Gastrocnemius medialis (tissue), 4 donors: ENCODE data around the gene PELI3. TPM values are rescaled to one million over a fixed set of nuclear protein-coding genes. Genes with fewer than 3 reads are reported as not detected.
A peak's percentile ranks its signal among the peaks of the same experiment; 100 is the strongest.
"Not testable (repeated sequence)": the region's sequence is repeated elsewhere in the genome, so short reads cannot be mapped to it uniquely, and the experiment has no call there.

ENCODE experiments used
- ATAC-seq, 2 donors: fragments of 150-250 bp; one replicate each; pipeline ENCODE4 v1.9.1; 2016
- DNase-seq, 2 donors: peaks; one replicate each; pipeline ENCODE4 v3.0.0-alpha.2; 2019
- H3K27ac ChIP-seq, 4 donors: fragments of 200-600 bp; sonication (generic); 1 replicate in 1 of 4; 2 replicates in 3 of 4; pipeline ENCODE4 v1.5.1; 2016 to 2018; ENCODE audit warnings: mild to moderate bottlenecking in 2 of 4, moderate library complexity in 1 of 4
- H3K27me3 ChIP-seq, 3 donors: fragments of 200-600 bp; sonication (generic) in 2 of 3; 1 replicate in 1 of 3; 2 replicates in 2 of 3; pipeline versions ENCODE4 v1.5.1 to v1.6.0; 2016 to 2019; ENCODE audit warnings: mild to moderate bottlenecking in 1 of 3, moderate library complexity in 1 of 3
- H3K36me3 ChIP-seq, 2 donors: fragments of 200-600 bp; sonication (generic) in 1 of 2; one replicate each; pipeline ENCODE4 v1.5.1; 2017 to 2018
- H3K4me1 ChIP-seq, 2 donors: fragments of 200-600 bp; sonication (generic) in 1 of 2; one replicate each; pipeline ENCODE4 v1.5.1; 2016 to 2017; ENCODE audit warnings: mild to moderate bottlenecking in 2 of 2
- H3K4me3 ChIP-seq, 4 donors: fragments of 200-600 bp; sonication (generic) in 3 of 4; 1 replicate in 1 of 4; 2 replicates in 3 of 4; pipeline ENCODE4 v1.5.1; 2016 to 2019; ENCODE audit warnings: mild to moderate bottlenecking in 2 of 4
- H3K9me3 ChIP-seq, 3 donors: fragments of 200-600 bp; sonication (generic) in 2 of 3; 1 replicate in 1 of 3; 2 replicates in 2 of 3; pipeline ENCODE4 v1.5.1; 2016 to 2019
- POLR2A ChIP-seq, 2 donors: fragments of 450-650 bp; IDR thresholded peaks; one replicate each; pipeline ENCODE4 v1.6.1; 2017; ENCODE audit warnings: antibody characterized with exemption in 2 of 2, mild to moderate bottlenecking in 2 of 2, moderate library complexity in 2 of 2
- in situ Hi-C, 4 donors: fragments of 200-750 bp; cut with MboI; loops; one replicate each; pipeline versions ENCODE4 v1.15.0 to v1.8.0; 2017; ENCODE audit warnings: low sequenced_read_pairs in 4 of 4
- intact Hi-C: fragments of 100-400 bp; cut with DNase I; formaldehyde crosslinking; loops from one replicate; pipeline ENCODE4 v1.15.1; 2023; ENCODE audit warnings: low total_unique reads
- total RNA-seq, 4 donors: library from RNA; depleted of rRNA; stranded (reverse); fragments of >200 nt; gene quantifications; one replicate each; pipeline versions ENCODE4 v1.1.0 to v1.2.3, GENCODE V29; 2016
- TF ChIP-seq, protein P1 (sequence below), 5 experiments: fragments of 450-650 bp in 3 of 5; fragments of 200-600 bp in 2 of 5; sonication (generic) in 2 of 5; IDR thresholded peaks in 4 of 5; conservative IDR thresholded peaks in 1 of 5; 1 replicate in 4 of 5; 2 replicates in 1 of 5; pipeline ENCODE4 v1.5.1; 2016 to 2019; ENCODE audit warnings: antibody characterized with exemption in 5 of 5, mild to moderate bottlenecking in 3 of 5, moderate library complexity in 3 of 5

PELI3 gene
- total RNA-seq, 4 donors from 2014 or later: 26.1 to 55.9 (median 37.3) TPM

DNA sequence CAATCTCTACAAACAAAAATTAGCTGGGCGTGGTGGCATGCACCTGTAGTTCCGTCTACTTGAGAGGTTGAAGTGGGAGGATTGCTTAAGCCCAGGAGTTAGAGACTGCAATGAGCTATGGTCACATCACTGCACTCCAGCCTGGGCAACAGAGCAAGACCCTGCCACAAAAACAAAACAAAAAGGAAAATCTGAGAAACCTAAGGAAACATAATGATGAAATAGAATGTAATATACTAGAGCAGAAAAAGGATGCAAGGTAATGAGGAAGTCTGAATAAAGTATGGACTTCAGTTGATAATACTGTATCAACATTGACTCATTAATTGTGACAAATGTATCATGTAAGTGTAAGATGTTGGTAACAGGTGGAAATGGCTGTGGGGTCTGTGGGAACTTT is 37.8 kb upstream of the PELI3 start:
- H3K36me3 ChIP-seq: peaks cover 0 to 7% of the 10 kb centered on the region in 2 donors
- no peak overlapping the region for H3K27ac ChIP-seq
- no peaks in the 10 kb centered on the region for H3K4me1 ChIP-seq
- H3K4me3 ChIP-seq: no peak overlapping the region
- ATAC-seq (no peak), DNase-seq (no peak)
- no peaks in the 10 kb centered on the region for H3K27me3 ChIP-seq
- in situ Hi-C loops (no loop called here), intact Hi-C loops (no loop called here)
- H3K9me3 ChIP-seq: no peaks in the 10 kb centered on the region
- TF ChIP-seq, protein P1, sequence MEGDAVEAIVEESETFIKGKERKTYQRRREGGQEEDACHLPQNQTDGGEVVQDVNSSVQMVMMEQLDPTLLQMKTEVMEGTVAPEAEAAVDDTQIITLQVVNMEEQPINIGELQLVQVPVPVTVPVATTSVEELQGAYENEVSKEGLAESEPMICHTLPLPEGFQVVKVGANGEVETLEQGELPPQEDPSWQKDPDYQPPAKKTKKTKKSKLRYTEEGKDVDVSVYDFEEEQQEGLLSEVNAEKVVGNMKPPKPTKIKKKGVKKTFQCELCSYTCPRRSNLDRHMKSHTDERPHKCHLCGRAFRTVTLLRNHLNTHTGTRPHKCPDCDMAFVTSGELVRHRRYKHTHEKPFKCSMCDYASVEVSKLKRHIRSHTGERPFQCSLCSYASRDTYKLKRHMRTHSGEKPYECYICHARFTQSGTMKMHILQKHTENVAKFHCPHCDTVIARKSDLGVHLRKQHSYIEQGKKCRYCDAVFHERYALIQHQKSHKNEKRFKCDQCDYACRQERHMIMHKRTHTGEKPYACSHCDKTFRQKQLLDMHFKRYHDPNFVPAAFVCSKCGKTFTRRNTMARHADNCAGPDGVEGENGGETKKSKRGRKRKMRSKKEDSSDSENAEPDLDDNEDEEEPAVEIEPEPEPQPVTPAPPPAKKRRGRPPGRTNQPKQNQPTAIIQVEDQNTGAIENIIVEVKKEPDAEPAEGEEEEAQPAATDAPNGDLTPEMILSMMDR (IDR thresholded peaks at IDR 0.05 in 4 of 5, conservative IDR thresholded peaks at IDR 0.05 in 1 of 5): no peak
- TF ChIP-seq POLR2A (IDR thresholded peaks at IDR 0.05): no peak

DNA sequence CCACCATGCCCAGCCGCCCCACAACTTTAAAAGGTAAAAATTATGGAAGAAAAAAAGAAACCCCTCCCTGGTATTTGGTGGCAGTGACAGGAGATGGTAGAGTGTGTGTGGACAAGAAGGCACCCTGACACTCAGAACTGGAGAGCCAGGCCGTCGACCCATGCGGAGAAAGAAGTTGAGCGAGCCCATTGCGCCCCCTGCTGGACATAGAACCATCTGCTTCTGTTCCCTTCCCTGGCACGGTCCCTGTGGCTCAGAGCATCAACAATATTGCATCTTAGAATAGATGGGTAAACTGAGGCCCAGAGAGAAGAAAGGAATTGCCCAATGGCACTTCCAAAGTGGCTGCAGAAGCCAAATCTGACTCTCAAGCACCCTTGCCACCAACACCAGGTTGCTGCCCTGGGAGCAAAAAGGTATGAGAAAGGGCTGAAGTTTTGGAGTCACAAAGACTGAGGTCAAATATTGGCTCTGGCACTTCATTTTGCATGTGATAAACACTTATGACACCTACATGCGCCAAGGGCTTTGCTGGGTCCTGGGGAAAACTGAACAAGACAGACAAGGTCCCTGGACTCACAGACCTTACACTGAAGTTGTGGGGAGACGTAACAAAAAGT is 36.6 kb upstream of the PELI3 start:
- DNase-seq: peak; percentile 41 to 57
- no peak for TF ChIP-seq POLR2A (IDR thresholded peaks at IDR 0.05)
- TF ChIP-seq, protein P1 (IDR thresholded peaks at IDR 0.05 in 4 of 5, conservative IDR thresholded peaks at IDR 0.05 in 1 of 5): peak; percentile 54 to 85 (median 78)
- no peak overlapping the region for H3K4me3 ChIP-seq
- no peaks in the 10 kb centered on the region for H3K4me1 ChIP-seq
- ATAC-seq: peak; percentile 54 to 89
- H3K9me3 ChIP-seq: no peaks in the 10 kb centered on the region
- intact Hi-C loops: loop anchor here (1.0 kb wide), 1 partner anchor 22 kb away; no protein-coding TSS in a partner anchor
- in situ Hi-C loops: no loop called here
- H3K36me3 ChIP-seq: peaks cover 0 to 16% of the 10 kb centered on the region in 2 donors
- H3K27ac ChIP-seq: no peak overlapping the region
- H3K27me3 ChIP-seq: no peaks in the 10 kb centered on the region

DNA sequence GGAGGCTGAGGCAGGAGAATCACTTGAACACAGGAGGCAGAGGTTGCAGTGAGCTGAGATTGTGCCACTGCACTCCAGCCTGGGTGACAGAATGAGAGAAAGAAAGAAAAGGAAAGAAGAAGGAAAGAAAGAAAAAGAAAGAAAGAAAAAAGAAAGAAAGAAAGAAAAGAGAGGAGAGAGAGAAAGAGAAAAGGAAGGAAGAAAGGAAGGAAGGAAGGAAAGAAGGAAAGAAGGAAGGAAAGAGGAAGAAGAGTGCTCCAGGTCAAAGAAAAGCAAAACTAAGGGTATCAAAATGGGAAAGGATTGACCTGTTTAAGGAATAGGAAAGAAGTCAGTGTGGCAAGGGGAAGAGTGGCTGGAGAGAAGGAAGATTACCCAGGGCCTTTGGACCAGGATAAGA is 35.4 kb upstream of the PELI3 start:
- DNase-seq, H3K4me3 ChIP-seq, ATAC-seq, H3K27me3 ChIP-seq, H3K4me1 ChIP-seq, H3K27ac ChIP-seq, H3K9me3 ChIP-seq, in situ Hi-C loops, intact Hi-C loops: not testable (repeated sequence)
- peaks cover 0 to 28% of the 10 kb centered on the region in 2 donors for H3K36me3 ChIP-seq

DNA sequence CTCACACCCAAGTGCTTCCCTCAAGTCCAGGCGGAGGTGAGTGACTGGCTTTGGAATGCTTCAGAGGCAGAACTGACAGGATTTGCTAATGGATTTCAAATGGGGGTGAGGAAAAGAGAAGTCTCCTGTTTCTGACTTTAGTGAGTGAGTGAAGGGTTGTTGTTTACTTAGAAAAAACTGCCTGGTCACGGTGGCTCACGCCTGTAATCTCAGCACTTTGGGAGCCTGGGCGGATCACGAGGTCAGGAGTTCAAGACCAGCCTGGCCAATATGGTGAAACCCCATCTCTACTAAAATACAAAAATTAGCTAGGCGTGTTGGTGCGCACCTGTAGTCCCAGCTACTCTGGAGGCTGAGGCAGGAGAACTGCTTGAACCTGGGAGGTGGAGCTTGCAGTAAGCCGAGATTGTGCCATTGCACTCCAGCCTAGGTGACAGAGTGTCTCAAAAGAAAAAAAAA is 34.8 kb upstream of the PELI3 start:
- H3K27ac ChIP-seq, ATAC-seq, DNase-seq, H3K4me1 ChIP-seq, H3K27me3 ChIP-seq, H3K9me3 ChIP-seq, intact Hi-C loops, in situ Hi-C loops, H3K4me3 ChIP-seq: not testable (repeated sequence)
- peaks cover 0 to 28% of the 10 kb centered on the region in 2 donors for H3K36me3 ChIP-seq

DNA sequence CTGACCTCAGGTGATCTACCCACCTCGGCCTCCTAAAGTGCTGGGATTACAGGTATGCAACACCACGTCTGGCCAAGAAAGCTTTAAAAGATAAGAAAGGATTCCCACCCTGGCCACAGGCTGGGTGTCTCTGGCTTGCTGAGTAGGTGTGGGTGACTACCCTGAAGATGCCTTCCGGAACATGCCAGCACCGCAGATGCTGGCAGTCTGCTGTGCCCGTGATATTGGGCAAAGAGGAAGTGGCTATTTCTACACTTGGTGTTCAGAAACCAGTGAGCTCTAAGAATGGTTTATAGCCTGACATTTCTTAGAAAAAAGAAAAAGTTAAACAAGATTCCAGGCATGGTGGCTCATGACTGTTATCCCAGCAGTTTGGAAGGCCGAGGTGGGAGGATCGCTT is 34.1 kb upstream of the PELI3 start:
- in situ Hi-C loops (no loop called here), intact Hi-C loops (no loop called here)
- no peak for DNase-seq
- peaks cover 0 to 28% of the 10 kb centered on the region in 2 donors for H3K36me3 ChIP-seq
- H3K27me3 ChIP-seq: no peaks in the 10 kb centered on the region
- H3K4me3 ChIP-seq: no peak overlapping the region
- H3K27ac ChIP-seq: no peak overlapping the region
- ATAC-seq: no peak
- peaks cover 0 to 5% of the 10 kb centered on the region in 2 donors for H3K4me1 ChIP-seq
- no peaks in the 10 kb centered on the region for H3K9me3 ChIP-seq
- TF ChIP-seq, protein P1 (IDR thresholded peaks at IDR 0.05 in 4 of 5, conservative IDR thresholded peaks at IDR 0.05 in 1 of 5): no peak
- no peak for TF ChIP-seq POLR2A (IDR thresholded peaks at IDR 0.05)
